HG03354 (cell line): Measurements from ENCODE around the gene ALOX5AP.
A peak's percentile ranks its signal among the peaks of the same experiment; 100 is the strongest.
"Not testable (repeated sequence)": the region's sequence is repeated elsewhere in the genome, so short reads cannot be mapped to it uniquely, and the experiment has no call there.

Experiments used
- ATAC-seq: cut with Tn5 transposase; IDR thresholded peaks from one replicate; pipeline ENCODE4 v1.9.1; 2021; ENCODE audit warnings: mild to moderate bottlenecking; ENCODE audit not compliant: unreplicated experiment, poor library complexity, severe bottlenecking

Gene ALOX5AP

GRCh38 chr13:30734439-30734838 is 904 bp upstream of the ALOX5AP start:
- no peak for ATAC-seq

- ATAC-seq, result no peak
Measured at GRCh38 chr13:30735872-30736175, 481 bp downstream of the ALOX5AP start.

- no peak for ATAC-seq
Measured at GRCh38 chr13:30736461-30737320, 1.3 kb downstream of the ALOX5AP start.

- ATAC-seq, result no peak
Measured at GRCh38 chr13:30737511-30738337, 2.4 kb downstream of the ALOX5AP start.

- no peak for ATAC-seq
Measured at GRCh38 chr13:30738526-30739236, 3.3 kb downstream of the ALOX5AP start.

- ATAC-seq, result no peak
Measured at GRCh38 chr13:30739237-30739528, 3.8 kb downstream of the ALOX5AP start.

- peak; percentile 49 for ATAC-seq
Measured at GRCh38 chr13:30739761-30740642, 4.7 kb downstream of the ALOX5AP start.

GRCh38 chr13:30742901-30743300 is 7.6 kb downstream of the ALOX5AP start:
- no peak for ATAC-seq

- no peak for ATAC-seq
Measured at GRCh38 chr13:30743319-30744055, 8.1 kb downstream of the ALOX5AP start.

- peak; percentile 94 for ATAC-seq
Measured at GRCh38 chr13:30744056-30744680, 8.8 kb downstream of the ALOX5AP start.

- no peak for ATAC-seq
Measured at GRCh38 chr13:30744681-30745077, 9.3 kb downstream of the ALOX5AP start.

- no peak for ATAC-seq
Measured at GRCh38 chr13:30745906-30746686, 10.8 kb downstream of the ALOX5AP start.

- ATAC-seq, result no peak
Measured at GRCh38 chr13:30746791-30747190, 11.4 kb downstream of the ALOX5AP start.

GRCh38 chr13:30747845-30748244 is 12.5 kb downstream of the ALOX5AP start:
- ATAC-seq, result not testable (repeated sequence)

- no peak for ATAC-seq
Measured at GRCh38 chr13:30748717-30749116, 13.4 kb downstream of the ALOX5AP start.

GRCh38 chr13:30750036-30750435 is 14.7 kb downstream of the ALOX5AP start:
- no peak for ATAC-seq

GRCh38 chr13:30751183-30751933 is 16.0 kb downstream of the ALOX5AP start:
- no peak for ATAC-seq
